Lower lobe of right lung (tissue), 2 donors: ENCODE data around the gene PDCD2. TPM values are rescaled to one million over a fixed set of nuclear protein-coding genes. Genes with fewer than 3 reads are reported as not detected.
"Not testable (repeated sequence)": the region's sequence is repeated elsewhere in the genome, so short reads cannot be mapped to it uniquely, and the experiment has no call there.

Experiments
- ATAC-seq, 2 donors: fragments of 200-7000 bp; cut with Tn5 transposase; one replicate each; pipeline ENCODE4 v1.9.1; 2020 to 2022; ENCODE audit warnings: mild to moderate bottlenecking in 2 of 2, moderate library complexity in 2 of 2
- DNase-seq: peaks from one replicate; pipeline ENCODE4 v3.0.0-alpha.2; 2020
- H3K27ac ChIP-seq: fragments of 200-600 bp; one replicate; pipeline ENCODE4 v1.8.0; 2022
- H3K27me3 ChIP-seq: fragments of 200-600 bp; one replicate; pipeline ENCODE4 v1.8.0; 2022; ENCODE audit warnings: low read depth
- H3K36me3 ChIP-seq: fragments of 200-600 bp; one replicate; pipeline ENCODE4 v1.8.0; 2022; ENCODE audit warnings: mild to moderate bottlenecking
- H3K4me1 ChIP-seq: fragments of 200-600 bp; one replicate; pipeline ENCODE4 v1.8.0; 2022
- H3K4me3 ChIP-seq: fragments of 200-600 bp; one replicate; pipeline ENCODE4 v1.8.0; 2022; ENCODE audit warnings: mild to moderate bottlenecking
- H3K9me3 ChIP-seq: fragments of 200-600 bp; one replicate; pipeline ENCODE4 v1.8.0; 2022
- CTCF ChIP-seq: fragments of 200-600 bp; IDR thresholded peaks from one replicate; pipeline ENCODE4 v1.8.0; 2022; ENCODE audit warnings: antibody characterized with exemption, mild to moderate bottlenecking
- intact Hi-C: fragments of 100-400 bp; cut with DNase I; formaldehyde crosslinking; loops from one replicate; pipeline ENCODE4 v1.11.0; 2022
- long read RNA-seq: library from polyadenylated mRNA; unstranded; transcript quantifications from one replicate; pipeline ENCODE4 v2.0.0, GENCODE V29; 2021
- total RNA-seq: library from RNA; stranded (reverse); fragmentation: NEBNext Ultra II Directional; extraction: Animal tissue kit (Norgen Biotek cat#: 25700); gene quantifications from one replicate; pipeline ENCODE4 v1.2.1, GENCODE V29; 2021
- donor health status: DM: no; HTN: yes; CAD: no; lungs with severe emphysema.

Gene PDCD2
- total RNA-seq, result 48.9 TPM
- long read RNA-seq, transcript PDCD2-208 (6 exons, 3,378 nt), result major isoform, 13 of 27 reads
- long read RNA-seq, partial matches to known transcripts, result 2 of 27 reads
- long read RNA-seq, other reads (novel, unspliced or antisense), result 4 of 27 reads

- ATAC-seq (peak; percentile 99), DNase-seq (peak; percentile 97)
- Histone ChIP-seq H3K4me3 (peak within 1 kb of the TSS; percentile 99), H3K9me3 (no peaks in the 10 kb centered on the region), H3K36me3 (peaks cover 38% of the 10 kb centered on the region), H3K27me3 (no peaks in the 10 kb centered on the region), H3K4me1 (peaks cover 19% of the 10 kb centered on the region), H3K27ac (peak within 1 kb of the TSS; percentile 94)
- intact Hi-C loops, result no loop called here
- no peak for TF ChIP-seq CTCF
Observed at GRCh38 chr6:170584181-170584953, at the start of gene PDCD2. PDCD2 (minus strand) TSS chr6:170584637; CDS start chr6:170584581, 56 bp downstream.

- ATAC-seq, H3K9me3 ChIP-seq, H3K27me3 ChIP-seq, H3K36me3 ChIP-seq, H3K4me3 ChIP-seq, H3K4me1 ChIP-seq, H3K27ac ChIP-seq, DNase-seq, intact Hi-C loops: not testable (repeated sequence)
Observed at GRCh38 chr6:170616020-170616554, 31.6 kb upstream of the PDCD2 start.

- ATAC-seq, result peak; percentile 87 to 94
- not testable (repeated sequence) for H3K27me3 ChIP-seq
Observed at GRCh38 chr6:170612256-170612804, 27.9 kb upstream of the PDCD2 start.

GRCh38 chr6:170609225-170609624 lies 24.8 kb upstream of the PDCD2 start:
- H3K27me3 ChIP-seq, DNase-seq, H3K4me1 ChIP-seq, ATAC-seq, H3K9me3 ChIP-seq, H3K27ac ChIP-seq, H3K36me3 ChIP-seq, H3K4me3 ChIP-seq, intact Hi-C loops: not testable (repeated sequence)

More at GRCh38 chr6:170612256-170612804, 27.9 kb upstream of the PDCD2 start:
- H3K9me3 ChIP-seq, H3K4me1 ChIP-seq, intact Hi-C loops, H3K27ac ChIP-seq, DNase-seq, H3K4me3 ChIP-seq, H3K36me3 ChIP-seq: not testable (repeated sequence)

- Histone ChIP-seq H3K27ac (no peak overlapping the region), H3K4me1 (no peaks in the 10 kb centered on the region), H3K36me3 (no peaks in the 10 kb centered on the region), H3K9me3 (no peaks in the 10 kb centered on the region), H3K27me3 (no peaks in the 10 kb centered on the region), H3K4me3 (no peak overlapping the region)
- no peak for TF ChIP-seq CTCF
- ATAC-seq (no peak), DNase-seq (no peak)
- intact Hi-C loops, result no loop called here
Observed at GRCh38 chr6:170605574-170606259, 21.3 kb upstream of the PDCD2 start.

GRCh38 chr6:170597278-170597677 lies 12.8 kb upstream of the PDCD2 start:
- H3K4me3 ChIP-seq, result no peak overlapping the region
- TF ChIP-seq CTCF, result no peak
- DNase-seq, result no peak
- intact Hi-C loops, result no loop called here
- no peak overlapping the region for H3K27ac ChIP-seq
- H3K4me1 ChIP-seq, result no peaks in the 10 kb centered on the region
- ATAC-seq, result no peak
- H3K9me3 ChIP-seq, result peaks cover 7% of the 10 kb centered on the region
- no peaks in the 10 kb centered on the region for H3K36me3 ChIP-seq
- H3K27me3 ChIP-seq, result no peaks in the 10 kb centered on the region
